ENCODE data around the gene CHST2. TPM values are rescaled to one million over a fixed set of nuclear protein-coding genes. Genes with fewer than 3 reads are reported as not detected.

Gene CHST2
- polyA plus RNA-seq, 1 donor (not counting 4 experiments of a cell fraction or from before 2014, with no cell fraction given), result 1.6 TPM

- dilution Hi-C loops (cut with MboI; ENCODE audit: extremely low pct_ligation_motif_present, low sequenced_read_pairs), result no loop called here
- FAIRE-seq, result peak; percentile 34
- H3K9ac ChIP-seq (ENCODE audit: control insufficient read depth, extremely low read depth, insufficient read depth, low read length), result no peak overlapping the region
Observed at GRCh38 chr3:143137435-143138036, 18.0 kb downstream of the CHST2 start.

DNA sequence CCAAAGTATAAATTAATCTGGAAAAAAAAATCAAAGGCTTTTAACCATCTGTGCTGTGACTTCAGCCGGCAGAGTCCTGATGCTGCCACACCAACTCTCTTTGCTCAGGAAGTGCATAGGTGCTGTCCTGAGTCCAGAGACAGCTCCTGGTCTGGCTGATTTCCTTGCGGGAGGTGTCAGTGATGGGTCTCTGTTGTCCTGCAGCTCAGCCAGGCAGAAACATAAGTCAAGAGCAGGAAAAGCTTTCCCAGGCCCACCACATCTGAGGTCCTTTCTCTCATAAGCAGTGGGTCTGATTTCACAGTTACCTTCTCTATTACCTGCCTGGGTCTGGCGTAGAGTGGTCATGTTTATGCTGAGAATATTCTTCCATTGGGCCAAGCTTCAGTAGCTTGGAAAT, 19.4 kb downstream of the CHST2 start:
- FAIRE-seq (no peak), DNase-seq (ENCODE audit: low read depth, low spot score) (no peak)
- TF ChIP-seq, protein P1, sequence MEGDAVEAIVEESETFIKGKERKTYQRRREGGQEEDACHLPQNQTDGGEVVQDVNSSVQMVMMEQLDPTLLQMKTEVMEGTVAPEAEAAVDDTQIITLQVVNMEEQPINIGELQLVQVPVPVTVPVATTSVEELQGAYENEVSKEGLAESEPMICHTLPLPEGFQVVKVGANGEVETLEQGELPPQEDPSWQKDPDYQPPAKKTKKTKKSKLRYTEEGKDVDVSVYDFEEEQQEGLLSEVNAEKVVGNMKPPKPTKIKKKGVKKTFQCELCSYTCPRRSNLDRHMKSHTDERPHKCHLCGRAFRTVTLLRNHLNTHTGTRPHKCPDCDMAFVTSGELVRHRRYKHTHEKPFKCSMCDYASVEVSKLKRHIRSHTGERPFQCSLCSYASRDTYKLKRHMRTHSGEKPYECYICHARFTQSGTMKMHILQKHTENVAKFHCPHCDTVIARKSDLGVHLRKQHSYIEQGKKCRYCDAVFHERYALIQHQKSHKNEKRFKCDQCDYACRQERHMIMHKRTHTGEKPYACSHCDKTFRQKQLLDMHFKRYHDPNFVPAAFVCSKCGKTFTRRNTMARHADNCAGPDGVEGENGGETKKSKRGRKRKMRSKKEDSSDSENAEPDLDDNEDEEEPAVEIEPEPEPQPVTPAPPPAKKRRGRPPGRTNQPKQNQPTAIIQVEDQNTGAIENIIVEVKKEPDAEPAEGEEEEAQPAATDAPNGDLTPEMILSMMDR (optimal IDR thresholded peaks at IDR 0.05 in 1 of 3, IDR thresholded peaks at IDR 0.05 in 1 of 3, conservative IDR thresholded peaks at IDR 0.05 in 1 of 3; ENCODE audit: extremely low read depth in 1 of 3, insufficient read depth in 2 of 3, low read length in 3 of 3), result no peak
- no peak for TF ChIP-seq EZH2 (IDR thresholded peaks at IDR 0.05; ENCODE audit: low read length)
- H3K9ac ChIP-seq (ENCODE audit: control insufficient read depth, extremely low read depth, insufficient read depth, low read length), result no peak overlapping the region
- H3K9me3 ChIP-seq (ENCODE audit: control insufficient read depth, low read depth, low read length), result no peaks in the 10 kb centered on the region
- H3K79me2 ChIP-seq (ENCODE audit: control insufficient read depth, insufficient read depth, low read length), result no peaks in the 10 kb centered on the region
- H3K36me3 ChIP-seq (ENCODE audit: control insufficient read depth in 2 of 2, extremely low read depth in 1 of 2, insufficient read depth in 2 of 2, low read length in 2 of 2), result no peaks in the 10 kb centered on the region
- H3K9me1 ChIP-seq (ENCODE audit: control insufficient read depth, extremely low read depth, insufficient read depth, low read length), result no peaks in the 10 kb centered on the region
- H3K27ac ChIP-seq (ENCODE audit: control insufficient read depth, insufficient read depth, low read length), result no peak overlapping the region
- H4K20me1 ChIP-seq (ENCODE audit: control insufficient read depth, extremely low read depth, insufficient read depth, low read length), result no peaks in the 10 kb centered on the region
- H3K4me2 ChIP-seq (ENCODE audit: control insufficient read depth, extremely low read depth, insufficient read depth, low read depth, low read length), result no peak overlapping the region
- dilution Hi-C loops (cut with MboI; ENCODE audit: extremely low pct_ligation_motif_present, low sequenced_read_pairs), result no loop called here
- H3K4me3 ChIP-seq (ENCODE audit: control insufficient read depth in 2 of 3, extremely low read depth in 1 of 3, insufficient read depth in 2 of 3, low read depth in 1 of 3, low read length in 3 of 3), result no peak overlapping the region
- peaks cover 18% of the 10 kb centered on the region for H3K4me1 ChIP-seq (ENCODE audit: control insufficient read depth, extremely low read depth, insufficient read depth, low read length)
- H2AFZ ChIP-seq (ENCODE audit: control insufficient read depth, low read length), result no peak overlapping the region
- H3K27me3 ChIP-seq (ENCODE audit: control insufficient read depth, extremely low read depth, insufficient read depth, low read length), result no peaks in the 10 kb centered on the region

More at GRCh38 chr3:143137435-143138036, 18.0 kb downstream of the CHST2 start:
- no peaks in the 10 kb centered on the region for H3K27me3 ChIP-seq (ENCODE audit: control insufficient read depth, extremely low read depth, insufficient read depth, low read length)
- H3K9me3 ChIP-seq (ENCODE audit: control insufficient read depth, low read depth, low read length), result no peaks in the 10 kb centered on the region
- H3K9me1 ChIP-seq (ENCODE audit: control insufficient read depth, extremely low read depth, insufficient read depth, low read length), result no peaks in the 10 kb centered on the region
- TF ChIP-seq, protein P1 (optimal IDR thresholded peaks at IDR 0.05 in 1 of 3, IDR thresholded peaks at IDR 0.05 in 1 of 3, conservative IDR thresholded peaks at IDR 0.05 in 1 of 3; ENCODE audit: extremely low read depth in 1 of 3, insufficient read depth in 2 of 3, low read length in 3 of 3), result no peak
- TF ChIP-seq EZH2 (IDR thresholded peaks at IDR 0.05; ENCODE audit: low read length), result no peak
- no peaks in the 10 kb centered on the region for H4K20me1 ChIP-seq (ENCODE audit: control insufficient read depth, extremely low read depth, insufficient read depth, low read length)
- no peak for DNase-seq (ENCODE audit: low read depth, low spot score)
- H3K79me2 ChIP-seq (ENCODE audit: control insufficient read depth, insufficient read depth, low read length), result no peaks in the 10 kb centered on the region
- no peak overlapping the region for H2AFZ ChIP-seq (ENCODE audit: control insufficient read depth, low read length)
- H3K4me2 ChIP-seq (ENCODE audit: control insufficient read depth, extremely low read depth, insufficient read depth, low read depth, low read length), result no peak overlapping the region
- no peak overlapping the region for H3K27ac ChIP-seq (ENCODE audit: control insufficient read depth, insufficient read depth, low read length)
- no peak overlapping the region for H3K4me3 ChIP-seq (ENCODE audit: control insufficient read depth in 2 of 3, extremely low read depth in 1 of 3, insufficient read depth in 2 of 3, low read depth in 1 of 3, low read length in 3 of 3)
- peaks cover 18% of the 10 kb centered on the region for H3K4me1 ChIP-seq (ENCODE audit: control insufficient read depth, extremely low read depth, insufficient read depth, low read length)
- no peaks in the 10 kb centered on the region for H3K36me3 ChIP-seq (ENCODE audit: control insufficient read depth in 2 of 2, extremely low read depth in 1 of 2, insufficient read depth in 2 of 2, low read length in 2 of 2)
